Right lobe of liver (tissue), 6 donors: Measurements from ENCODE around the gene ZNF175. TPM values are rescaled to one million over a fixed set of nuclear protein-coding genes. Genes with fewer than 3 reads are reported as not detected.

ENCODE experiments used
- ATAC-seq, 4 donors: fragments of 200-7000 bp; cut with Tn5 transposase; one replicate each; pipeline ENCODE4 v1.9.1; 2020; ENCODE audit warnings: mild to moderate bottlenecking in 4 of 4, moderate library complexity in 4 of 4
- DNase-seq, 3 donors: peaks; one replicate each; pipeline ENCODE4 v3.0.0-alpha.2; 2020
- H3K27ac ChIP-seq, 3 donors: fragments of 200-600 bp; one replicate each; pipeline ENCODE4 v1.8.0; 2022
- H3K27me3 ChIP-seq, 2 donors: fragments of 200-600 bp; one replicate each; pipeline ENCODE4 v1.8.0; 2022
- H3K36me3 ChIP-seq, 4 donors: fragments of 200-600 bp; sonication (generic) in 1 of 4; one replicate each; pipeline versions ENCODE4 v1.5.1 to v1.8.0; 2017 to 2022; ENCODE audit warnings: control low read depth in 1 of 4
- H3K4me1 ChIP-seq, 4 donors: fragments of 200-600 bp; sonication (generic) in 1 of 4; one replicate each; pipeline versions ENCODE4 v1.5.1 to v1.8.0; 2017 to 2022; ENCODE audit warnings: control low read depth in 1 of 4
- H3K4me3 ChIP-seq, 3 donors: fragments of 200-600 bp; one replicate each; pipeline ENCODE4 v1.8.0; 2022
- H3K9me3 ChIP-seq, 4 donors: fragments of 200-600 bp; sonication (generic) in 1 of 4; one replicate each; pipeline versions ENCODE4 v1.5.1 to v1.8.0; 2017 to 2022; ENCODE audit warnings: control low read depth in 1 of 4
- POLR2A ChIP-seq: fragments of 450-650 bp; IDR thresholded peaks from one replicate; pipeline ENCODE4 v1.6.1; 2017; ENCODE audit warnings: antibody characterized with exemption, mild to moderate bottlenecking
- WGBS: methylation state at CpG from one replicate; pipeline ENCODE4 v1.1.6; 2018; ENCODE audit warnings: low coverage, low lambda C conversion rate; ENCODE audit not compliant: insufficient coverage; ENCODE audit errors: missing lambda C conversion rate; 5-methylcytosine and 5-hydroxymethylcytosine counted together
- intact Hi-C, 2 donors: fragments of 100-400 bp; cut with DNase I; formaldehyde crosslinking; loops; one replicate each; pipeline versions ENCODE4 v1.11.2 to v1.14.1; 2022
- total RNA-seq, 6 experiments: library from RNA; depleted of rRNA in 2 of 6; stranded (reverse); fragments of >200 nt in 2 of 6; fragmentation: NEBNext Ultra II Directional in 3 of 6; extraction: Animal tissue kit (Norgen Biotek cat#: 25700) in 3 of 6; gene quantifications; one replicate each; pipeline versions ENCODE4 v1.1.0 to v1.2.4, GENCODE V29; 2016 to 2023
- TF ChIP-seq, protein P1 (sequence below), 4 donors: fragments of 200-600 bp in 3 of 4; fragments of 450-650 bp in 1 of 4; IDR thresholded peaks; one replicate each; pipeline versions ENCODE4 v1.5.1 to v1.8.0; 2016 to 2022; ENCODE audit warnings: antibody characterized with exemption in 4 of 4, mild to moderate bottlenecking in 2 of 4
- donor health status: DM: no; HTN: yes; CAD: no.
- donor health status: DM: no; HTN: no; CAD: no.
- donor health status: DM: no; HTN: no; CAD: no.
- donor health status: DM: no; HTN: yes; CAD: no.
- donor health status: DM: no; HTN: yes; CAD: no.

ZNF175 gene
- total RNA-seq, 6 experiments from 2014 or later, result 1.2 to 5.2 (median 4.4) TPM

DNA sequence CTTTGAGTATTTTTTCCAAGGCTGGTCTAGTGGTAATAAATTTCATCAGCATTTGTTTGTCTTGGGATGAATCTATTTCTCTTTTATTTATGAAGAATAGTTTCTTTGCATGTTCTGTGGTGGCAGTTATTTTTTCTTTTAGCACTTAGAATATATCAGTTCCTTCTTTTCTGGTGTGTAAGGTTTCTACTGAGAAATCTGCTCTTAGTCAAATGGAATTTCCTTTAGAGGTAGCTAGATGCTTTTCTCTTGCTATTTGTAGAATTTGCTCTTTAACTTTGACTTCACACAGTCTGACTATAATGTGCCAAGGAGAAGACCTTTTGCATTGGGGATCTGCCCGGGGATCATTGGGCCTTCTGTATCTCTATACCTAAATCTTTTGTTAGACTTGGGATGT, 35.5 kb upstream of the ZNF175 start:
- no peak for ATAC-seq
- Histone ChIP-seq H3K9me3 (no peaks in the 10 kb centered on the region), H3K27ac (no peak overlapping the region), H3K36me3 (no peaks in the 10 kb centered on the region), H3K27me3 (no peaks in the 10 kb centered on the region), H3K4me1 (no peaks in the 10 kb centered on the region), H3K4me3 (no peak overlapping the region)
- intact Hi-C loops, result no loop called here
- no peak for DNase-seq
- TF ChIP-seq POLR2A, result no peak
- TF ChIP-seq, protein P1, sequence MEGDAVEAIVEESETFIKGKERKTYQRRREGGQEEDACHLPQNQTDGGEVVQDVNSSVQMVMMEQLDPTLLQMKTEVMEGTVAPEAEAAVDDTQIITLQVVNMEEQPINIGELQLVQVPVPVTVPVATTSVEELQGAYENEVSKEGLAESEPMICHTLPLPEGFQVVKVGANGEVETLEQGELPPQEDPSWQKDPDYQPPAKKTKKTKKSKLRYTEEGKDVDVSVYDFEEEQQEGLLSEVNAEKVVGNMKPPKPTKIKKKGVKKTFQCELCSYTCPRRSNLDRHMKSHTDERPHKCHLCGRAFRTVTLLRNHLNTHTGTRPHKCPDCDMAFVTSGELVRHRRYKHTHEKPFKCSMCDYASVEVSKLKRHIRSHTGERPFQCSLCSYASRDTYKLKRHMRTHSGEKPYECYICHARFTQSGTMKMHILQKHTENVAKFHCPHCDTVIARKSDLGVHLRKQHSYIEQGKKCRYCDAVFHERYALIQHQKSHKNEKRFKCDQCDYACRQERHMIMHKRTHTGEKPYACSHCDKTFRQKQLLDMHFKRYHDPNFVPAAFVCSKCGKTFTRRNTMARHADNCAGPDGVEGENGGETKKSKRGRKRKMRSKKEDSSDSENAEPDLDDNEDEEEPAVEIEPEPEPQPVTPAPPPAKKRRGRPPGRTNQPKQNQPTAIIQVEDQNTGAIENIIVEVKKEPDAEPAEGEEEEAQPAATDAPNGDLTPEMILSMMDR (IDR thresholded peaks at IDR 0.05), result no peak
- WGBS, result 43% methylated on average over 1 of the region's 1 CpG

GRCh38 chr19:51539821-51540366, 31.2 kb upstream of the ZNF175 start:
- TF ChIP-seq, protein P1 (IDR thresholded peaks at IDR 0.05), result no peak
- no peak for TF ChIP-seq POLR2A
- Histone ChIP-seq H3K27me3 (no peaks in the 10 kb centered on the region), H3K9me3 (no peaks in the 10 kb centered on the region), H3K27ac (no peak overlapping the region), H3K36me3 (no peaks in the 10 kb centered on the region), H3K4me3 (no peak overlapping the region), H3K4me1 (no peaks in the 10 kb centered on the region)
- intact Hi-C loops, result no loop called here
- DNase-seq (no peak), ATAC-seq (no peak)
- WGBS, result 69% methylated on average over 4 of the region's 4 CpGs

- ATAC-seq, result no peak
- H3K27me3 ChIP-seq, result no peaks in the 10 kb centered on the region
- no peak for DNase-seq
- no peak overlapping the region for H3K27ac ChIP-seq
- H3K9me3 ChIP-seq, result no peaks in the 10 kb centered on the region
- H3K4me3 ChIP-seq, result no peak overlapping the region
- no peak for TF ChIP-seq POLR2A
- TF ChIP-seq, protein P1 (IDR thresholded peaks at IDR 0.05), result no peak
- H3K36me3 ChIP-seq, result no peaks in the 10 kb centered on the region
- intact Hi-C loops, result no loop called here
- 57% methylated on average over 7 of the region's 10 CpGs for WGBS
- no peaks in the 10 kb centered on the region for H3K4me1 ChIP-seq
Measured at GRCh38 chr19:51541458-51542357, 29.4 kb upstream of the ZNF175 start.

- Histone ChIP-seq H3K36me3 (no peaks in the 10 kb centered on the region), H3K27me3 (no peaks in the 10 kb centered on the region), H3K4me1 (no peaks in the 10 kb centered on the region), H3K27ac (no peak overlapping the region), H3K9me3 (no peaks in the 10 kb centered on the region), H3K4me3 (no peak overlapping the region)
- ATAC-seq, result no peak
- 30% methylated on average over 2 of the region's 5 CpGs for WGBS
- TF ChIP-seq POLR2A, result no peak
- TF ChIP-seq, protein P1 (IDR thresholded peaks at IDR 0.05), result no peak
- no peak for DNase-seq
- intact Hi-C loops, result no loop called here
Measured at GRCh38 chr19:51542699-51543098, 28.4 kb upstream of the ZNF175 start.
